ENCODE results near the gene TMF1. TPM values are rescaled to one million over a fixed set of nuclear protein-coding genes. Genes with fewer than 3 reads are reported as not detected.

The TMF1 gene
- total RNA-seq, 4 donors from 2014 or later, result 15.5 to 53.2 (median 39.9) TPM

DNA sequence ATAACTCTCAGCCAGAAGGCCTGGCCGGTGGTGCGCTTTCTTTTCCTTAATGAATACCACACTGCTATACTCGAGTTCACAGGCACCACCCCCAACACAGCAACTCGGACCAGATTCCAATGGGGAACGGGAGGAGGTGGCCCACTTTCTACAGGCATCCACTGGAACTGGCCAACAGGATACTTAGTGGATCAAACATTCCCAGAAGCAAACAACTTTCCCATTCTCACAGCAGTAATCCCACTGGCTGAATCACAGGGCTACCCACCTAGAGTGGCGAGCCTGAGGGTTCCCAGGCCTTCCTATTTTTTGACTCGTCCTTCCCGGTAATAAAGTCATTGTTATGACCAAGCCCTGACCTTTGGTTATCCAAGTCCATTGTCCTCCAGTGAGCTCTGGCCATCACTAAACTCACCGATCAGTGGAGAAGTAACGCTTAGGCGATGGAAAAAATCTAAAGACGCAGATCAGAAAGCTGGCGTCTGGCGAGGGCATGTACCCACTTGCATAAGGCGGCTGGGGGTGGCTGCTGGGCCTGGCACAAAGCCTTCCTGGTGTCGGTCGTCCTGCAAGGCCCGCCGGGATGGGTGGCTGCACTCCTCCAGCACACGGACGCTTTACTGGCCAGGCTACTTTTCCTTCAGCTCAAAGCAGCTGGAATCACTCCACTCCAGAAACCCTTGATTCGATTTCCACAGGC lies 39.9 kb downstream of the TMF1 start:
- peaks cover 3 to 21% (median 11%) of the 10 kb centered on the region in 4 donors for H3K4me1 ChIP-seq
- intact Hi-C loops (cut with DNase I; ENCODE audit: low total_unique reads) (no loop called here), in situ Hi-C loops (cut with MboI; ENCODE audit: low pct_ligation_motif_present in 1 of 4, low pct_unique_long_range_greater_than_20kb in 1 of 4, low sequenced_read_pairs in 3 of 4) (no loop called here)
- H3K9me3 ChIP-seq, result no peaks in the 10 kb centered on the region
- H3K36me3 ChIP-seq, result peaks cover 0 to 10% (median 0%) of the 10 kb centered on the region in 4 donors
- H3K4me3 ChIP-seq, result peak overlapping the region; percentile 64 to 96 (median 83)
- TF ChIP-seq POLR2AphosphoS5 (IDR thresholded peaks at IDR 0.05) (peak in 1 of 3 donors; percentile 12), POLR2A (IDR thresholded peaks at IDR 0.05) (no peak), EP300 (IDR thresholded peaks at IDR 0.05; ENCODE audit: low read depth) (peak; percentile 50), CTCF (IDR thresholded peaks at IDR 0.05) (no peak)
- H3K27me3 ChIP-seq, result no peaks in the 10 kb centered on the region
- peak; percentile 19 for DNase-seq
- 70 to 82% methylated on average over 8 to 22 of the region's 22 CpGs for WGBS, 2 donors (ENCODE audit: low coverage in 1 of 2)
- peak overlapping the region; percentile 97 to 99 (median 98) for H3K27ac ChIP-seq

DNA sequence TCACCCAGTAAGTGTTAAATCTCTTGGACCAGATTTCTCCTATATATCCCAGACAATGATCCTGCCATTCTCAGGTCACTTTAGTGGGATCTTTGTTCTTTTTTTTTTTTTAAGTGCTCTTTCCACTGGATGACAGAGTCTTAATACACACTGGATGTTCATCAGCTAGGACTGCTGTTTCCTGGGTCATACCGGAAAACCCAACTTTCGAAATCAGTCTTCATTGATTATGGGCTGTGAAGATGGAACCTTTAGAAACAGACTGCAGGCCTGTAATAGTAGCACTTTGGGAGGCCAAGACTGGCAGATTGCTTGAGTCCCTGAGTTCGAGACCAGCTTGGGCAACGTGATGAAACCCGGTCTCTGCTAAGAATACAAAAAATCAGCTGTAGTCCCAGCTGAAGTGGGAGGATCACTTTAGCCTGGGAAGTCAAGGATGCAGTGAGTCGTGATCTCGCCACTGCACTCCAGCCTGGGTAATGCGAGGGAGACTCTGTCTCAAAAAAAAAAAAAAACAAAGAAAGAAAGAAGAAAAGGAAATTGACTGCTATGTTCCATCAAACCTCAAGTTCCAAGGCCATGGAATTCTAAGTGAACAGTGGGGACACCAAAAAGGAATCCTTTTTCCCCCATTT lies 40.9 kb downstream of the TMF1 start:
- Histone ChIP-seq H3K36me3 (peaks cover 0 to 11% (median 0%) of the 10 kb centered on the region in 4 donors), H3K4me3 (no peak overlapping the region), H3K27ac (peak overlapping the region in 3 of 4 donors; percentile 97 to 99 (median 98)), H3K27me3 (no peaks in the 10 kb centered on the region), H3K9me3 (no peaks in the 10 kb centered on the region), H3K4me1 (peaks cover 3 to 21% (median 11%) of the 10 kb centered on the region in 4 donors)
- in situ Hi-C loops (cut with MboI; ENCODE audit: low pct_ligation_motif_present in 1 of 4, low pct_unique_long_range_greater_than_20kb in 1 of 4, low sequenced_read_pairs in 3 of 4), result no loop called here
- intact Hi-C loops (cut with DNase I; ENCODE audit: low total_unique reads), result no loop called here
- 95% methylated on average over 8 of the region's 8 CpGs; no CpG with 5 or more reads in 1 of the 2 donors for WGBS, 2 donors (ENCODE audit: low coverage in 1 of 2)
- TF ChIP-seq POLR2AphosphoS5 (IDR thresholded peaks at IDR 0.05), result no peak
- no peak for TF ChIP-seq POLR2A (IDR thresholded peaks at IDR 0.05)
- TF ChIP-seq CTCF (IDR thresholded peaks at IDR 0.05), result no peak
- no peak for TF ChIP-seq EP300 (IDR thresholded peaks at IDR 0.05; ENCODE audit: low read depth)
- DNase-seq, result no peak

DNA sequence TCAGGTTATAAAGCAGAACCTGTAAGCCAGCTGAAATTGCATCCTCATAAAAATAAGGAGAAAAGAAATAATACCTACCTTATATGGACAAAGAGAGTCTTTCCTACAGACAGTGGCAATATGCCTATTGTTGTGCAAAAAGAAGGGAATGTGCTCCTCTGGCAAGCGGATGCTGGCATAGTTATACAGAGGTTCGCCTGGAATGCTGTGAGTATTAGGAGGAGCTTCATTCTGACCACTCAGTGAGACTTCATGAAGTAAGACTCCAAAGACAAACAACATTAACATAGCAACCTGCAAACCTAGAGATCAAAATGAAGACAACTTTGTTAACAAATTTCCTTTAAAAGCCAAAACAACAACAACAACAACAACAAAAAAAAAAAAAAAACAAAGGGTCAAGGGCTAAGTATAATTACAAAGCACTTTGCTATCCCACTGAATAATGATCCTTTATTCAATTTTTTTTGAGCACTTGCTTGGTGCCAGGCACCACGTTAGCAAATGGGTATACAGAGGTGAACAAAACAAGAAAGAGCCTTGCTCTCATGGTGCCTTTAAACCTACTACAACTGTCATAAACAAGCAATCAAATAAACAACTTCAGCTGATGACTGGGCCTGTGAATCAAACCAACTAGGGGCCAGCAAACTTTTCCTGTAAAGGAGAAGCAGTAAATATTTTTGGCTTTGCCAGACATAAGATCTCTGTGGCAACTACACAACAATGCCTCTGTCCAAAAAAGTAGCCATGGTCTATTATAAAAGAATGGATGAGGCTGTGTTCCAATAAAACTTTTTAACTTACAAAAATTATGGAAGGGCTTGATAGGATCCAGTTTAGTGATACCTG lies 42.3 kb downstream of the TMF1 start:
- intact Hi-C loops (cut with DNase I; ENCODE audit: low total_unique reads) (no loop called here), in situ Hi-C loops (cut with MboI; ENCODE audit: low pct_ligation_motif_present in 1 of 4, low pct_unique_long_range_greater_than_20kb in 1 of 4, low sequenced_read_pairs in 3 of 4) (no loop called here)
- Histone ChIP-seq H3K27ac (peak overlapping the region; percentile 35 to 62 (median 48)), H3K27me3 (no peaks in the 10 kb centered on the region), H3K36me3 (peaks cover 0 to 24% (median 0%) of the 10 kb centered on the region in 4 donors), H3K4me3 (no peak overlapping the region), H3K4me1 (peaks cover 3 to 21% (median 11%) of the 10 kb centered on the region in 4 donors), H3K9me3 (no peaks in the 10 kb centered on the region)
- no peak for DNase-seq
- 69 to 74% methylated on average over 3 of the region's 3 CpGs for WGBS, 2 donors (ENCODE audit: low coverage in 1 of 2)
- TF ChIP-seq POLR2A (IDR thresholded peaks at IDR 0.05), result no peak
- TF ChIP-seq POLR2AphosphoS5 (IDR thresholded peaks at IDR 0.05), result peak in 1 of 3 donors; percentile 23

DNA sequence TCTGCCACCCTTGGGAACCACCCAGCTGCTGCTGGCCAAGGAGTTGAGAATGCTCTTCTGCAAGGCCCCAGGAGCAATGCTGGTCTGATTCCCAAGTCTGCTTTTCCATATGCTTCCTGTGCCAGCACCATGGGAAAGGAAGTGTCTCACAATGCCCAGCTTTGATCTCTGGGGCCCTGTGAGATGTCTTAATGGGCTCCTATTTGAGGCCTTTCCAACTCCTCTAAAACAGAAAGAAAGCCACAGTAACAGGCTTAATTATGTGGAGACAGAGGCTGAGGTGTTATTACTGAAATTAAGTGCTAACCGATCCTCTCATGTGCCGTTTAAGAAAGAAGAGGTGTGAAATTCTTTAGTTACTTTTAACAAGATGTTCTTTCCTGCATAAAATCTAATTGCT lies 43.2 kb downstream of the TMF1 start:
- 80 to 90% methylated on average over 2 of the region's 2 CpGs for WGBS, 2 donors (ENCODE audit: low coverage in 1 of 2)
- peak overlapping the region in 3 of 4 donors; percentile 45 to 62 (median 50) for H3K27ac ChIP-seq
- in situ Hi-C loops (cut with MboI; ENCODE audit: low pct_ligation_motif_present in 1 of 4, low pct_unique_long_range_greater_than_20kb in 1 of 4, low sequenced_read_pairs in 3 of 4) (no loop called here), intact Hi-C loops (cut with DNase I; ENCODE audit: low total_unique reads) (no loop called here)
- H3K36me3 ChIP-seq, result peaks cover 0 to 24% (median 0%) of the 10 kb centered on the region in 4 donors
- no peak for DNase-seq
- H3K27me3 ChIP-seq, result no peaks in the 10 kb centered on the region
- H3K4me1 ChIP-seq, result peaks cover 2 to 15% (median 4%) of the 10 kb centered on the region in 4 donors
- H3K4me3 ChIP-seq, result no peak overlapping the region
- no peaks in the 10 kb centered on the region for H3K9me3 ChIP-seq
- no peak for TF ChIP-seq POLR2AphosphoS5 (IDR thresholded peaks at IDR 0.05)
- no peak for TF ChIP-seq EP300 (IDR thresholded peaks at IDR 0.05; ENCODE audit: low read depth)
- no peak for TF ChIP-seq CTCF (IDR thresholded peaks at IDR 0.05)
- no peak for TF ChIP-seq POLR2A (IDR thresholded peaks at IDR 0.05)

Measured in transverse colon (tissue), 4 donors.